Mucosa of rectum (tissue), 2 donors: ENCODE data around the gene ACO2.
"Not testable (repeated sequence)": the region's sequence is repeated elsewhere in the genome, so short reads cannot be mapped to it uniquely, and the experiment has no call there.

Source experiments
- H3K27ac ChIP-seq, 2 donors: one replicate each; pipeline ENCODE4 v1.7.0; 2013; ENCODE audit warnings: inconsistent platforms in 2 of 2, low read depth in 2 of 2, low read length in 2 of 2
- H3K27me3 ChIP-seq, 2 donors: one replicate each; pipeline ENCODE4 v1.7.0; 2013; ENCODE audit warnings: low read length in 2 of 2; ENCODE audit not compliant: control insufficient read depth in 2 of 2, insufficient read depth in 2 of 2
- H3K36me3 ChIP-seq, 2 donors: one replicate each; pipeline ENCODE4 v1.7.0; 2013; ENCODE audit warnings: low read length in 2 of 2; ENCODE audit not compliant: control insufficient read depth in 2 of 2, insufficient read depth in 2 of 2
- H3K4me1 ChIP-seq, 2 donors: one replicate each; pipeline ENCODE4 v1.7.0; 2013; ENCODE audit warnings: low read length in 2 of 2, mild to moderate bottlenecking in 1 of 2; ENCODE audit not compliant: control insufficient read depth in 2 of 2, insufficient read depth in 2 of 2
- H3K4me3 ChIP-seq, 2 donors: one replicate each; pipeline ENCODE4 v1.7.0; 2013; ENCODE audit warnings: low read length in 2 of 2
- H3K9ac ChIP-seq, 2 donors: one replicate each; pipeline ENCODE4 v1.7.0; 2013; ENCODE audit warnings: low read length in 2 of 2, low read depth in 1 of 2, mild to moderate bottlenecking in 1 of 2
- H3K9me3 ChIP-seq, 2 donors: one replicate each; pipeline ENCODE4 v1.7.0; 2013; ENCODE audit warnings: low read length in 2 of 2; ENCODE audit not compliant: control insufficient read depth in 2 of 2
- donor health status: healthy.
- donor health status: Normal muscosa, but diverticular disease.

The ACO2 gene

GRCh38 chr22:41448189-41448808, 20.6 kb upstream of the ACO2 start:
- Histone ChIP-seq H3K27me3 (no peaks in the 10 kb centered on the region), H3K27ac (peak overlapping the region; percentile 100), H3K9me3 (no peaks in the 10 kb centered on the region), H3K36me3 (peaks cover 0 to 2% of the 10 kb centered on the region in 2 donors), H3K4me3 (peak overlapping the region; percentile 86 to 89), H3K4me1 (peaks cover 4 to 10% of the 10 kb centered on the region in 2 donors), H3K9ac (peak overlapping the region; percentile 97)

GRCh38 chr22:41458161-41458728, 10.7 kb upstream of the ACO2 start:
- Histone ChIP-seq H3K4me1 (no peaks in the 10 kb centered on the region), H3K27me3 (no peaks in the 10 kb centered on the region), H3K4me3 (no peak overlapping the region), H3K9ac (no peak overlapping the region), H3K9me3 (no peaks in the 10 kb centered on the region), H3K27ac (no peak overlapping the region), H3K36me3 (peaks cover 22 to 30% of the 10 kb centered on the region in 2 donors)

GRCh38 chr22:41459431-41459830, 9.5 kb upstream of the ACO2 start:
- Histone ChIP-seq H3K36me3 (peaks cover 31 to 40% of the 10 kb centered on the region in 2 donors), H3K4me1 (no peaks in the 10 kb centered on the region), H3K9ac (no peak overlapping the region), H3K27ac (no peak overlapping the region), H3K27me3 (no peaks in the 10 kb centered on the region), H3K9me3 (no peaks in the 10 kb centered on the region), H3K4me3 (no peak overlapping the region)

- not testable (repeated sequence) for H3K4me1 ChIP-seq, H3K4me3 ChIP-seq, H3K27ac ChIP-seq, H3K9me3 ChIP-seq, H3K9ac ChIP-seq, H3K27me3 ChIP-seq
- peaks cover 38 to 45% of the 10 kb centered on the region in 2 donors for H3K36me3 ChIP-seq
Measured at GRCh38 chr22:41460071-41460470, 8.8 kb upstream of the ACO2 start.

GRCh38 chr22:41461901-41462300, 7.0 kb upstream of the ACO2 start:
- Histone ChIP-seq H3K27ac (no peak overlapping the region), H3K9me3 (no peaks in the 10 kb centered on the region), H3K36me3 (peaks cover 54 to 61% of the 10 kb centered on the region in 2 donors), H3K4me1 (no peaks in the 10 kb centered on the region), H3K4me3 (no peak overlapping the region), H3K27me3 (no peaks in the 10 kb centered on the region), H3K9ac (no peak overlapping the region)

GRCh38 chr22:41469218-41469851, 418 bp downstream of the ACO2 start:
- peaks cover 19 to 30% of the 10 kb centered on the region in 2 donors for H3K4me1 ChIP-seq

GRCh38 chr22:41470886-41471285, 2.0 kb downstream of the ACO2 start:
- Histone ChIP-seq H3K27me3 (no peaks in the 10 kb centered on the region), H3K9me3 (no peaks in the 10 kb centered on the region), H3K4me3 (no peak overlapping the region), H3K36me3 (peaks cover 12 to 37% of the 10 kb centered on the region in 2 donors), H3K27ac (peak overlapping the region; percentile 16 to 96), H3K4me1 (peaks cover 19 to 30% of the 10 kb centered on the region in 2 donors), H3K9ac (peak overlapping the region in 1 of 2 donors; percentile 99)

More at GRCh38 chr22:41469218-41469851, 418 bp downstream of the ACO2 start:
- Histone ChIP-seq H3K4me3 (peak overlapping the region; percentile 87 to 94), H3K9ac (peak overlapping the region; percentile 89 to 99), H3K36me3 (peaks cover 27 to 46% of the 10 kb centered on the region in 2 donors), H3K27ac (peak overlapping the region; percentile 96 to 97), H3K27me3 (no peaks in the 10 kb centered on the region), H3K9me3 (no peaks in the 10 kb centered on the region)

GRCh38 chr22:41471568-41471967, 2.7 kb downstream of the ACO2 start:
- H3K36me3 ChIP-seq = peaks cover 5 to 31% of the 10 kb centered on the region in 2 donors
- H3K4me3 ChIP-seq = no peak overlapping the region
- H3K4me1 ChIP-seq = peaks cover 19 to 30% of the 10 kb centered on the region in 2 donors
- H3K27me3 ChIP-seq = no peaks in the 10 kb centered on the region
- peak overlapping the region in 1 of 2 donors; percentile 96 for H3K27ac ChIP-seq
- no peak overlapping the region for H3K9ac ChIP-seq
- no peaks in the 10 kb centered on the region for H3K9me3 ChIP-seq

- H3K27ac ChIP-seq = no peak overlapping the region
- no peak overlapping the region for H3K4me3 ChIP-seq
- peaks cover 12 to 15% of the 10 kb centered on the region in 2 donors for H3K4me1 ChIP-seq
- H3K9ac ChIP-seq = no peak overlapping the region
- H3K36me3 ChIP-seq = peaks cover 4 to 33% of the 10 kb centered on the region in 2 donors
- no peaks in the 10 kb centered on the region for H3K9me3 ChIP-seq
- no peaks in the 10 kb centered on the region for H3K27me3 ChIP-seq
Measured at GRCh38 chr22:41474872-41475451, 6.0 kb downstream of the ACO2 start.

- H3K27ac ChIP-seq = no peak overlapping the region
- no peaks in the 10 kb centered on the region for H3K9me3 ChIP-seq
- H3K9ac ChIP-seq = no peak overlapping the region
- H3K27me3 ChIP-seq = no peaks in the 10 kb centered on the region
- peaks cover 0 to 13% of the 10 kb centered on the region in 2 donors for H3K4me1 ChIP-seq
- no peak overlapping the region for H3K4me3 ChIP-seq
- H3K36me3 ChIP-seq = peaks cover 4 to 22% of the 10 kb centered on the region in 2 donors
Measured at GRCh38 chr22:41478473-41478872, 9.6 kb downstream of the ACO2 start.
